Measurements from ENCODE around the gene PAX9. TPM values are rescaled to one million over a fixed set of nuclear protein-coding genes. Genes with fewer than 3 reads are reported as not detected.

Gene PAX9
- total and polyA plus RNA-seq, 9 of the 15 experiments (the other 6 are each of a cell fraction or from before 2014, with no cell fraction given) = 0.87 to 2.4 (median 1.3) TPM

DNA sequence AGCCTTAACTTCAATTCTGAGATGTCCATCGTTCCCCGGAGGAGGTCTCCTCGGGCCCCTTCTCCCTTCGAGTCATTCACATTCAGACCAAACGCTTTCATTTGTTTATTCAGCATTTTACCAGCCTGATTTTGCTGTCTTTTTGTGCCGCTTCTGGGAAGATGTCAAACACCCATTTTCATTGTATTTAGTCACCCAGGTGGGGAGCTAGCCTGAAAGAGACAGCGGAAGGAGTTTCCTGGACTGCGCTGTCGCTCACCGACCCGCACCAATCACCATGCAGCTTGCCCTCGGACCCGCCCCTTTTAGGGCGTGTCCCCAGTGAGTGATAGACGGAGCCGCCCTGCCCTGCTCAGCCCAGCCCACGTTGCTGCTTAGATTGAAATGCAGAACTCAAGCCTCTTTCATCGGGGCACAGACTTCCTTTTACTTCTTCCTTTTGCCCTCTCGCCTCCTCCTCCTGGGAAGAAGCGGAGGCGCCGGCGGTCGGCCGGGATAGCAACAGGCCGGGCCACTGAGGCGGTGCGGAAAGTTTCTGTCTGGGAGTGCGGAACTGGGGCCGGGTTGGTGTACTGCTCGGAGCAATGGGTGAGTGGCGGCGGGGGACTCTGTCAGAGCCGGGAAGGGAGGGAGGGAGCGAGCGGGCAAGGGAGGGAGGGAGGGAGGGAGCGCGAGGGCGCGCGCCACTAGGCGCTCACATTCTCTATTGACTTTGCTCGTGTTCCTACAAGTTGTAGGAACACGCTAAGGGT lies at the start of gene PAX9 (continued):
- TF ChIP-seq, protein P1, sequence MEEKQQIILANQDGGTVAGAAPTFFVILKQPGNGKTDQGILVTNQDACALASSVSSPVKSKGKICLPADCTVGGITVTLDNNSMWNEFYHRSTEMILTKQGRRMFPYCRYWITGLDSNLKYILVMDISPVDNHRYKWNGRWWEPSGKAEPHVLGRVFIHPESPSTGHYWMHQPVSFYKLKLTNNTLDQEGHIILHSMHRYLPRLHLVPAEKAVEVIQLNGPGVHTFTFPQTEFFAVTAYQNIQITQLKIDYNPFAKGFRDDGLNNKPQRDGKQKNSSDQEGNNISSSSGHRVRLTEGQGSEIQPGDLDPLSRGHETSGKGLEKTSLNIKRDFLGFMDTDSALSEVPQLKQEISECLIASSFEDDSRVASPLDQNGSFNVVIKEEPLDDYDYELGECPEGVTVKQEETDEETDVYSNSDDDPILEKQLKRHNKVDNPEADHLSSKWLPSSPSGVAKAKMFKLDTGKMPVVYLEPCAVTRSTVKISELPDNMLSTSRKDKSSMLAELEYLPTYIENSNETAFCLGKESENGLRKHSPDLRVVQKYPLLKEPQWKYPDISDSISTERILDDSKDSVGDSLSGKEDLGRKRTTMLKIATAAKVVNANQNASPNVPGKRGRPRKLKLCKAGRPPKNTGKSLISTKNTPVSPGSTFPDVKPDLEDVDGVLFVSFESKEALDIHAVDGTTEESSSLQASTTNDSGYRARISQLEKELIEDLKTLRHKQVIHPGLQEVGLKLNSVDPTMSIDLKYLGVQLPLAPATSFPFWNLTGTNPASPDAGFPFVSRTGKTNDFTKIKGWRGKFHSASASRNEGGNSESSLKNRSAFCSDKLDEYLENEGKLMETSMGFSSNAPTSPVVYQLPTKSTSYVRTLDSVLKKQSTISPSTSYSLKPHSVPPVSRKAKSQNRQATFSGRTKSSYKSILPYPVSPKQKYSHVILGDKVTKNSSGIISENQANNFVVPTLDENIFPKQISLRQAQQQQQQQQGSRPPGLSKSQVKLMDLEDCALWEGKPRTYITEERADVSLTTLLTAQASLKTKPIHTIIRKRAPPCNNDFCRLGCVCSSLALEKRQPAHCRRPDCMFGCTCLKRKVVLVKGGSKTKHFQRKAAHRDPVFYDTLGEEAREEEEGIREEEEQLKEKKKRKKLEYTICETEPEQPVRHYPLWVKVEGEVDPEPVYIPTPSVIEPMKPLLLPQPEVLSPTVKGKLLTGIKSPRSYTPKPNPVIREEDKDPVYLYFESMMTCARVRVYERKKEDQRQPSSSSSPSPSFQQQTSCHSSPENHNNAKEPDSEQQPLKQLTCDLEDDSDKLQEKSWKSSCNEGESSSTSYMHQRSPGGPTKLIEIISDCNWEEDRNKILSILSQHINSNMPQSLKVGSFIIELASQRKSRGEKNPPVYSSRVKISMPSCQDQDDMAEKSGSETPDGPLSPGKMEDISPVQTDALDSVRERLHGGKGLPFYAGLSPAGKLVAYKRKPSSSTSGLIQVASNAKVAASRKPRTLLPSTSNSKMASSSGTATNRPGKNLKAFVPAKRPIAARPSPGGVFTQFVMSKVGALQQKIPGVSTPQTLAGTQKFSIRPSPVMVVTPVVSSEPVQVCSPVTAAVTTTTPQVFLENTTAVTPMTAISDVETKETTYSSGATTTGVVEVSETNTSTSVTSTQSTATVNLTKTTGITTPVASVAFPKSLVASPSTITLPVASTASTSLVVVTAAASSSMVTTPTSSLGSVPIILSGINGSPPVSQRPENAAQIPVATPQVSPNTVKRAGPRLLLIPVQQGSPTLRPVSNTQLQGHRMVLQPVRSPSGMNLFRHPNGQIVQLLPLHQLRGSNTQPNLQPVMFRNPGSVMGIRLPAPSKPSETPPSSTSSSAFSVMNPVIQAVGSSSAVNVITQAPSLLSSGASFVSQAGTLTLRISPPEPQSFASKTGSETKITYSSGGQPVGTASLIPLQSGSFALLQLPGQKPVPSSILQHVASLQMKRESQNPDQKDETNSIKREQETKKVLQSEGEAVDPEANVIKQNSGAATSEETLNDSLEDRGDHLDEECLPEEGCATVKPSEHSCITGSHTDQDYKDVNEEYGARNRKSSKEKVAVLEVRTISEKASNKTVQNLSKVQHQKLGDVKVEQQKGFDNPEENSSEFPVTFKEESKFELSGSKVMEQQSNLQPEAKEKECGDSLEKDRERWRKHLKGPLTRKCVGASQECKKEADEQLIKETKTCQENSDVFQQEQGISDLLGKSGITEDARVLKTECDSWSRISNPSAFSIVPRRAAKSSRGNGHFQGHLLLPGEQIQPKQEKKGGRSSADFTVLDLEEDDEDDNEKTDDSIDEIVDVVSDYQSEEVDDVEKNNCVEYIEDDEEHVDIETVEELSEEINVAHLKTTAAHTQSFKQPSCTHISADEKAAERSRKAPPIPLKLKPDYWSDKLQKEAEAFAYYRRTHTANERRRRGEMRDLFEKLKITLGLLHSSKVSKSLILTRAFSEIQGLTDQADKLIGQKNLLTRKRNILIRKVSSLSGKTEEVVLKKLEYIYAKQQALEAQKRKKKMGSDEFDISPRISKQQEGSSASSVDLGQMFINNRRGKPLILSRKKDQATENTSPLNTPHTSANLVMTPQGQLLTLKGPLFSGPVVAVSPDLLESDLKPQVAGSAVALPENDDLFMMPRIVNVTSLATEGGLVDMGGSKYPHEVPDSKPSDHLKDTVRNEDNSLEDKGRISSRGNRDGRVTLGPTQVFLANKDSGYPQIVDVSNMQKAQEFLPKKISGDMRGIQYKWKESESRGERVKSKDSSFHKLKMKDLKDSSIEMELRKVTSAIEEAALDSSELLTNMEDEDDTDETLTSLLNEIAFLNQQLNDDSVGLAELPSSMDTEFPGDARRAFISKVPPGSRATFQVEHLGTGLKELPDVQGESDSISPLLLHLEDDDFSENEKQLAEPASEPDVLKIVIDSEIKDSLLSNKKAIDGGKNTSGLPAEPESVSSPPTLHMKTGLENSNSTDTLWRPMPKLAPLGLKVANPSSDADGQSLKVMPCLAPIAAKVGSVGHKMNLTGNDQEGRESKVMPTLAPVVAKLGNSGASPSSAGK (IDR thresholded peaks at IDR 0.05) = no peak
- TF ChIP-seq L3MBTL2 (IDR thresholded peaks at IDR 0.05) (no peak), CEBPG (CRISPR knock-in tag; IDR thresholded peaks at IDR 0.05) (no peak), CEBPG (tag; conservative IDR thresholded peaks at IDR 0.05 in 1 of 2, IDR thresholded peaks at IDR 0.05 in 1 of 2) (no peak), RAD51 (IDR thresholded peaks at IDR 0.05; ENCODE audit: borderline replicate concordance, low read depth) (no peak), RBM15 (IDR thresholded peaks at IDR 0.05; ENCODE audit: insufficient read depth, low read length) (no peak), ZNF75A (CRISPR knock-in tag; IDR thresholded peaks at IDR 0.05) (no peak), MAFG (tag; conservative IDR thresholded peaks at IDR 0.05) (peak; percentile 31; the same call in 1 of the 2 replicates), BDP1 (IDR thresholded peaks at IDR 0.05; ENCODE audit: insufficient read depth, insufficient read length) (no peak), PHF8 (IDR thresholded peaks at IDR 0.05; ENCODE audit: borderline replicate concordance, low read length) (peak; percentile 52; the same call in 1 of the 2 replicates)
- TF ChIP-seq, protein P2, sequence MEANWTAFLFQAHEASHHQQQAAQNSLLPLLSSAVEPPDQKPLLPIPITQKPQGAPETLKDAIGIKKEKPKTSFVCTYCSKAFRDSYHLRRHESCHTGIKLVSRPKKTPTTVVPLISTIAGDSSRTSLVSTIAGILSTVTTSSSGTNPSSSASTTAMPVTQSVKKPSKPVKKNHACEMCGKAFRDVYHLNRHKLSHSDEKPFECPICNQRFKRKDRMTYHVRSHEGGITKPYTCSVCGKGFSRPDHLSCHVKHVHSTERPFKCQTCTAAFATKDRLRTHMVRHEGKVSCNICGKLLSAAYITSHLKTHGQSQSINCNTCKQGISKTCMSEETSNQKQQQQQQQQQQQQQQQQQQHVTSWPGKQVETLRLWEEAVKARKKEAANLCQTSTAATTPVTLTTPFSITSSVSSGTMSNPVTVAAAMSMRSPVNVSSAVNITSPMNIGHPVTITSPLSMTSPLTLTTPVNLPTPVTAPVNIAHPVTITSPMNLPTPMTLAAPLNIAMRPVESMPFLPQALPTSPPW (CRISPR knock-in tag; IDR thresholded peaks at IDR 0.05) = peak; percentile 76
- TF ChIP-seq, protein P3, sequence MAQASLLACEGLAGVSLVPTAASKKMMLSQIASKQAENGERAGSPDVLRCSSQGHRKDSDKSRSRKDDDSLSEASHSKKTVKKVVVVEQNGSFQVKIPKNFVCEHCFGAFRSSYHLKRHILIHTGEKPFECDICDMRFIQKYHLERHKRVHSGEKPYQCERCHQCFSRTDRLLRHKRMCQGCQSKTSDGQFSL (CRISPR knock-in tag; IDR thresholded peaks at IDR 0.05) = no peak
- TF ChIP-seq, protein P3 (tag; IDR thresholded peaks at IDR 0.05) = no peak

Measured in K562 (cell line).